DND-41 (cell line): ENCODE results near the gene SUSD5.

Experiments
- CTCF ChIP-seq: IDR thresholded peaks from 2 replicates; pipeline ENCODE4 v1.5.1; 2012; ENCODE audit warnings: borderline replicate concordance, low read length, moderate library complexity, mild to moderate bottlenecking; ENCODE audit not compliant: poor library complexity, severe bottlenecking; ENCODE audit errors: extremely low read depth
- EZH2 ChIP-seq: IDR thresholded peaks from 3 replicates; pipeline ENCODE4 v1.6.1; 2012; ENCODE audit warnings: borderline replicate concordance, low read depth, mild to moderate bottlenecking, moderate library complexity, low read length, inconsistent platforms; ENCODE audit not compliant: severe bottlenecking

DNA sequence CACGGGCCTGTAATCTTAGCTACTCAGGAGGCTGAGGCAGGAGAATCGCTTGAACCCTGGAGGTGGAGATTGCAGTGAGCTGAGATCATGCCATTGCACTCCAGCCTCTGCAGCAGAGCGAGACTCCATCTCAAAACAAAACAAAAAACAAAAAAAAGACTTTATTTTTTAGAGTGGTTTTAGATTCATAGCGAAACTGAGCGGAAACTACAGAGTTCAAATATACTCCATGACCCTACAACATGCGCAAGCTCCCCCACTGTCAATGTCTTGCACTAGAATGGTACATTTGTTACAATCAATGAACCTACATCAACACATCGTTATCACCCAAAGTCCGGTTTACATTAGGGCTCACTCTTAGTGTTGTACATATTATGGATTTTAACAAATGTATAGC, 107.0 kb downstream of the SUSD5 start:
- TF ChIP-seq CTCF (no peak), EZH2 (no peak)
